ENCODE measurements around the gene SGCE. TPM values are rescaled to one million over a fixed set of nuclear protein-coding genes. Genes with fewer than 3 reads are reported as not detected.

Gene SGCE
- total RNA-seq, 1 experiment from 2014 or later = 49.2 TPM

DNA sequence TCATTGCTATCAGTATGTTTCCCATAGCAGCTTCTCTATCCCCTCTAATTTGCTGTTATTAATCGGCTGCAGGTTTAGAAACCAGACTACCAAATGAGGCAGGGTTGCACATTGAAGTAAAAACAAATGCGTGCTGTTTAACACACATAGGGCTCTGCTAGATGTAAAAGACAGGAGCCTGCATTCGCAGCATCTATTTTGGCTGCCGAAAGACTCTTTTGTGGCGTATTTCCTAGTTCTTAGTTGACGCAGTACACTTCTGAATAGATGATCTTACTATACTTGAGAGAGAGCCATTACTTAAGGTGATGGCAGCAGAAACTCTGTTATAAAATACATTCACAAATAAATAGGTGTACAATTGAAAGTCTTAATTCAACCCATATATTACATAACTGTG is 21.4 kb downstream of the SGCE start:
- DNase-seq (ENCODE audit: low spot score) = no peak
- POLR2A ChIA-PET (ENCODE audit: low non-redundant PET) = no interaction called here
- intact Hi-C loops (cut with micrococcal nuclease; ENCODE audit: unreplicated experiment) = no loop called here
- Histone ChIP-seq H3K4me1 (ENCODE audit: insufficient read depth, low read length, poor library complexity, severe bottlenecking) (peaks cover 5% of the 10 kb centered on the region), H3K9me3 (ENCODE audit: low read depth, low read length, poor library complexity, severe bottlenecking) (no peaks in the 10 kb centered on the region), H3K4me3 (ENCODE audit: low read depth, low read length, poor library complexity, severe bottlenecking) (no peak overlapping the region), H3K36me3 (ENCODE audit: insufficient read depth, low read length, poor library complexity, severe bottlenecking) (no peaks in the 10 kb centered on the region), H3K27me3 (replicated peaks; ENCODE audit: insufficient read depth, low read depth, low read length, poor library complexity) (no peaks in the 10 kb centered on the region), H3K27ac (ENCODE audit: low read depth, low read length, poor library complexity, severe bottlenecking) (no peak overlapping the region)
- no TSS peak for BruUV-seq (replicated peaks)
- TF ChIP-seq EZH2 (IDR thresholded peaks at IDR 0.05; ENCODE audit: borderline replicate concordance, low read depth, low read length, poor library complexity, severe bottlenecking) = no peak
- TF ChIP-seq, protein P1, sequence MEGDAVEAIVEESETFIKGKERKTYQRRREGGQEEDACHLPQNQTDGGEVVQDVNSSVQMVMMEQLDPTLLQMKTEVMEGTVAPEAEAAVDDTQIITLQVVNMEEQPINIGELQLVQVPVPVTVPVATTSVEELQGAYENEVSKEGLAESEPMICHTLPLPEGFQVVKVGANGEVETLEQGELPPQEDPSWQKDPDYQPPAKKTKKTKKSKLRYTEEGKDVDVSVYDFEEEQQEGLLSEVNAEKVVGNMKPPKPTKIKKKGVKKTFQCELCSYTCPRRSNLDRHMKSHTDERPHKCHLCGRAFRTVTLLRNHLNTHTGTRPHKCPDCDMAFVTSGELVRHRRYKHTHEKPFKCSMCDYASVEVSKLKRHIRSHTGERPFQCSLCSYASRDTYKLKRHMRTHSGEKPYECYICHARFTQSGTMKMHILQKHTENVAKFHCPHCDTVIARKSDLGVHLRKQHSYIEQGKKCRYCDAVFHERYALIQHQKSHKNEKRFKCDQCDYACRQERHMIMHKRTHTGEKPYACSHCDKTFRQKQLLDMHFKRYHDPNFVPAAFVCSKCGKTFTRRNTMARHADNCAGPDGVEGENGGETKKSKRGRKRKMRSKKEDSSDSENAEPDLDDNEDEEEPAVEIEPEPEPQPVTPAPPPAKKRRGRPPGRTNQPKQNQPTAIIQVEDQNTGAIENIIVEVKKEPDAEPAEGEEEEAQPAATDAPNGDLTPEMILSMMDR (conservative IDR thresholded peaks at IDR 0.05; ENCODE audit: low read depth, low read length) = no peak
- CTCF ChIA-PET = no interaction called here

- TF ChIP-seq, protein P1 (conservative IDR thresholded peaks at IDR 0.05; ENCODE audit: low read depth, low read length) = no peak
- no peak for TF ChIP-seq EZH2 (IDR thresholded peaks at IDR 0.05; ENCODE audit: borderline replicate concordance, low read depth, low read length, poor library complexity, severe bottlenecking)
- POLR2A ChIA-PET (ENCODE audit: low non-redundant PET) = no interaction called here
- no peak overlapping the region for H3K27ac ChIP-seq (ENCODE audit: low read depth, low read length, poor library complexity, severe bottlenecking)
- no peak overlapping the region for H3K4me3 ChIP-seq (ENCODE audit: low read depth, low read length, poor library complexity, severe bottlenecking)
- CTCF ChIA-PET = no interaction called here
- H3K4me1 ChIP-seq (ENCODE audit: insufficient read depth, low read length, poor library complexity, severe bottlenecking) = peaks cover 5% of the 10 kb centered on the region
- no peaks in the 10 kb centered on the region for H3K9me3 ChIP-seq (ENCODE audit: low read depth, low read length, poor library complexity, severe bottlenecking)
- H3K36me3 ChIP-seq (ENCODE audit: insufficient read depth, low read length, poor library complexity, severe bottlenecking) = no peaks in the 10 kb centered on the region
- H3K27me3 ChIP-seq (replicated peaks; ENCODE audit: insufficient read depth, low read depth, low read length, poor library complexity) = no peaks in the 10 kb centered on the region
- no TSS peak for BruUV-seq (replicated peaks)
- intact Hi-C loops (cut with micrococcal nuclease; ENCODE audit: unreplicated experiment) = no loop called here
- DNase-seq (ENCODE audit: low spot score) = no peak
Measured at GRCh38 chr7:94633687-94634086, 22.2 kb downstream of the SGCE start.

GRCh38 chr7:94633014-94633341 is 23.0 kb downstream of the SGCE start:
- H3K4me1 ChIP-seq (ENCODE audit: insufficient read depth, low read length, poor library complexity, severe bottlenecking) = peaks cover 5% of the 10 kb centered on the region
- H3K9me3 ChIP-seq (ENCODE audit: low read depth, low read length, poor library complexity, severe bottlenecking) = no peaks in the 10 kb centered on the region
- CTCF ChIA-PET = no interaction called here
- H3K4me3 ChIP-seq (ENCODE audit: low read depth, low read length, poor library complexity, severe bottlenecking) = no peak overlapping the region
- no peak for DNase-seq (ENCODE audit: low spot score)
- TF ChIP-seq EZH2 (IDR thresholded peaks at IDR 0.05; ENCODE audit: borderline replicate concordance, low read depth, low read length, poor library complexity, severe bottlenecking) = no peak
- TF ChIP-seq, protein P1 (conservative IDR thresholded peaks at IDR 0.05; ENCODE audit: low read depth, low read length) = no peak
- H3K27me3 ChIP-seq (replicated peaks; ENCODE audit: insufficient read depth, low read depth, low read length, poor library complexity) = no peaks in the 10 kb centered on the region
- no peak overlapping the region for H3K27ac ChIP-seq (ENCODE audit: low read depth, low read length, poor library complexity, severe bottlenecking)
- intact Hi-C loops (cut with micrococcal nuclease; ENCODE audit: unreplicated experiment) = no loop called here
- no TSS peak for BruUV-seq (replicated peaks)
- POLR2A ChIA-PET (ENCODE audit: low non-redundant PET) = no interaction called here
- H3K36me3 ChIP-seq (ENCODE audit: insufficient read depth, low read length, poor library complexity, severe bottlenecking) = no peaks in the 10 kb centered on the region

All from A673 (cell line).